MCF 10A (cell line): ENCODE results near the gene KNCN. TPM values are rescaled to one million over a fixed set of nuclear protein-coding genes. Genes with fewer than 3 reads are reported as not detected.

Experiments
- BruUV-seq: library from RNA; stranded (reverse); fragments of 400-500 nt; replicated peaks from 2 replicates; lab custom pipeline; 2021; lab: Mats Ljungman, UMichigan
- CTCF ChIA-PET: fragments of 300-600 bp; sonication (Branson Sonifier 250); formaldehyde crosslinking; extraction: SDS; loops from one replicate; lab custom pipeline; 2021; ENCODE audit warnings: antibody characterized with exemption, inconsistent platforms; lab: Yijun Ruan, JAX
- POLR2A ChIA-PET: fragments of 300-600, 350-650 bp; sonication (Branson Sonifier 250); formaldehyde crosslinking; extraction: SDS; loops from one replicate; lab custom pipeline; 2020; ENCODE audit warnings: antibody characterized with exemption, inconsistent platforms; lab: Yijun Ruan, JAX
- DNase-seq: peaks from one replicate; pipeline ENCODE4 v3.0.0-alpha.2; 2018; ENCODE audit not compliant: unreplicated experiment
- H3K27ac Mint-ChIP-seq: one replicate; pipeline ENCODE4 v1.8.0; 2022; ENCODE audit warnings: mild to moderate bottlenecking, low read depth, mixed read lengths; ENCODE audit not compliant: unreplicated experiment
- H3K27me3 Mint-ChIP-seq: one replicate; pipeline ENCODE4 v1.8.0; 2022; ENCODE audit warnings: mixed read lengths; ENCODE audit not compliant: insufficient read depth, unreplicated experiment
- H3K36me3 Mint-ChIP-seq: one replicate; pipeline ENCODE4 v1.8.0; 2022; ENCODE audit warnings: mild to moderate bottlenecking, moderate library complexity, mixed read lengths; ENCODE audit not compliant: insufficient read depth, unreplicated experiment
- H3K4me1 Mint-ChIP-seq: one replicate; pipeline ENCODE4 v1.8.0; 2022; ENCODE audit warnings: mixed read lengths; ENCODE audit not compliant: insufficient read depth, unreplicated experiment
- H3K4me3 Mint-ChIP-seq: one replicate; pipeline ENCODE4 v1.8.0; 2022; ENCODE audit warnings: mild to moderate bottlenecking, moderate library complexity, mixed read lengths; ENCODE audit not compliant: unreplicated experiment
- H3K9me3 Mint-ChIP-seq: one replicate; pipeline ENCODE4 v1.8.0; 2022; ENCODE audit warnings: mixed read lengths; ENCODE audit not compliant: unreplicated experiment
- CTCF ChIP-seq: fragments of 200-600 bp; IDR thresholded peaks from one replicate; pipeline ENCODE4 v1.8.0; 2022; ENCODE audit warnings: antibody characterized with exemption, mild to moderate bottlenecking; ENCODE audit not compliant: unreplicated experiment
- intact Hi-C: fragments of 100-400 bp; cut with micrococcal nuclease; formaldehyde crosslinking; loops from 2 replicates; pipeline ENCODE4 v1.14.1; 2022
- total RNA-seq: library from RNA; stranded (reverse); gene quantifications from 2 replicates; pipeline ENCODE4 v1.2.3, GENCODE V29; 2022

Gene KNCN
- total RNA-seq, 1 experiment from 2014 or later, result not detected

GRCh38 chr1:46497665-46498064 is 53.8 kb downstream of the KNCN start:
- Mint-ChIP-seq H3K4me3 (no peak overlapping the region), H3K27me3 (peaks cover 32% of the 10 kb centered on the region), H3K36me3 (no peaks in the 10 kb centered on the region), H3K9me3 (no peaks in the 10 kb centered on the region), H3K4me1 (no peaks in the 10 kb centered on the region), H3K27ac (no peak overlapping the region)
- no TSS peak for BruUV-seq
- TF ChIP-seq CTCF, result no peak
- POLR2A ChIA-PET, result no interaction called here
- CTCF ChIA-PET, result no interaction called here
- no peak for DNase-seq
- intact Hi-C loops, result no loop called here

GRCh38 chr1:46497020-46497419 is 54.4 kb downstream of the KNCN start:
- Mint-ChIP-seq H3K4me1 (no peaks in the 10 kb centered on the region), H3K27ac (no peak overlapping the region), H3K36me3 (no peaks in the 10 kb centered on the region), H3K4me3 (no peak overlapping the region), H3K9me3 (no peaks in the 10 kb centered on the region), H3K27me3 (peaks cover 32% of the 10 kb centered on the region)
- no peak for TF ChIP-seq CTCF
- CTCF ChIA-PET, result interaction anchor here (1.0 to 4.2 kb wide), 2 partner anchors 18 to 20 kb away, joined by 3 to 23 read pairs; no protein-coding TSS in a partner anchor
- no TSS peak for BruUV-seq
- DNase-seq, result no peak
- intact Hi-C loops, result no loop called here
- POLR2A ChIA-PET, result no interaction called here

GRCh38 chr1:46496505-46496904 is 54.9 kb downstream of the KNCN start:
- Mint-ChIP-seq H3K9me3 (no peaks in the 10 kb centered on the region), H3K36me3 (no peaks in the 10 kb centered on the region), H3K4me3 (no peak overlapping the region), H3K27me3 (peaks cover 34% of the 10 kb centered on the region), H3K4me1 (no peaks in the 10 kb centered on the region), H3K27ac (no peak overlapping the region)
- no TSS peak for BruUV-seq
- ChIA-PET CTCF (interaction anchor here (0.7 to 4.2 kb wide), 3 partner anchors 17 to 20 kb away, joined by 3 to 23 read pairs (median 3); no protein-coding TSS in a partner anchor), POLR2A (no interaction called here)
- intact Hi-C loops, result no loop called here
- DNase-seq, result no peak
- TF ChIP-seq CTCF, result no peak

- no peak overlapping the region for H3K27ac Mint-ChIP-seq
- no peak for DNase-seq
- H3K4me1 Mint-ChIP-seq, result no peaks in the 10 kb centered on the region
- no TSS peak for BruUV-seq
- no peaks in the 10 kb centered on the region for H3K9me3 Mint-ChIP-seq
- intact Hi-C loops, result no loop called here
- CTCF ChIA-PET, result interaction anchor here (0.7 to 4.2 kb wide), 4 partner anchors 19 to 53 kb away, joined by 3 to 23 read pairs (median 4); no protein-coding TSS in a partner anchor
- H3K4me3 Mint-ChIP-seq, result no peak overlapping the region
- no peaks in the 10 kb centered on the region for H3K36me3 Mint-ChIP-seq
- H3K27me3 Mint-ChIP-seq, result peaks cover 38% of the 10 kb centered on the region
- POLR2A ChIA-PET, result no interaction called here
- no peak for TF ChIP-seq CTCF
These were observed 55.7 kb downstream of the KNCN start for GRCh38 chr1:46495778-46496177.

Other genes with a start within 250 kb of the KNCN start
- 92.6 and 105 TPM in 2 replicates for gene LRRC41, start 248.0 kb downstream of the KNCN start, total RNA-seq
- 299 and 318 TPM in 2 replicates for gene UQCRH, start 247.9 kb downstream of the KNCN start, total RNA-seq
- 27.4 and 28.4 TPM in 2 replicates for gene NSUN4, start 210.8 kb downstream of the KNCN start, total RNA-seq
- gene FAAH, start 157.3 kb downstream of the KNCN start, total RNA-seq, result 17.3 and 19.3 TPM in 2 replicates
- not detected in 2 replicates for gene DMBX1, start 61.8 kb downstream of the KNCN start, total RNA-seq
- 25.6 and 33.7 TPM in 2 replicates for gene MKNK1, start 52.6 kb upstream of the KNCN start, total RNA-seq
- gene MOB3C, start 65.2 kb upstream of the KNCN start, total RNA-seq, result 5.8 and 5.9 TPM in 2 replicates
- 43.2 and 44.1 TPM in 2 replicates for gene ATPAF1, start 116.7 kb upstream of the KNCN start, total RNA-seq
- not detected in 2 replicates for gene TEX38, start 120.2 kb upstream of the KNCN start, total RNA-seq
- gene EFCAB14, start 167.5 kb upstream of the KNCN start, total RNA-seq, result 33.9 and 48.1 TPM in 2 replicates
- gene CYP4B1, start 247.4 kb upstream of the KNCN start, total RNA-seq, result 5.9 and 10.1 TPM in 2 replicates